H1 (cell line): ENCODE data around the gene RUVBL2. TPM values are rescaled to one million over a fixed set of nuclear protein-coding genes. Genes with fewer than 3 reads are reported as not detected.

ENCODE experiments used
- CTCF ChIA-PET: fragments of 300-600 bp; sonication (Branson Sonifier 250); formaldehyde crosslinking; loops from one replicate; lab custom pipeline; 2021; ENCODE audit not compliant: partially characterized antibody; lab: Charles Lee
- POLR2A ChIA-PET: fragments of 300-600 bp; sonication (Branson Sonifier 250); formaldehyde crosslinking; loops from one replicate; lab custom pipeline; 2021; ENCODE audit warnings: inconsistent platforms; ENCODE audit not compliant: partially characterized antibody; lab: Charles Lee
- DNase-seq, 2 experiments: peaks; one replicate each; pipeline versions ENCODE4 v3.0.0 to v3.0.0-alpha.2; 2010 to 2022; ENCODE audit warnings: low spot score in 2 of 2, low read depth in 1 of 2, mixed read lengths in 1 of 2
- FAIRE-seq: peaks from 2 replicates; lab custom pipeline; 2011; peaks lifted over from hg19 to GRCh38; lab: Jason Lieb, UNC
- H2AFZ ChIP-seq: 2 replicates; pipeline ENCODE4 v1.8.1; 2012; ENCODE audit warnings: low read length, inconsistent platforms
- H2AK5ac ChIP-seq: 2 replicates; pipeline ENCODE4 v1.6.1; 2013; ENCODE audit warnings: low read depth, low read length
- H2BK120ac ChIP-seq: replicated peaks from 2 replicates; pipeline ENCODE3; 2013; ENCODE audit warnings: low read depth, low read length, inconsistent platforms
- H2BK12ac ChIP-seq: 2 replicates; pipeline ENCODE4 v1.6.1; 2013; ENCODE audit warnings: low read depth, low read length
- H2BK15ac ChIP-seq: 2 replicates; pipeline ENCODE4 v1.6.1; 2013; ENCODE audit warnings: low read length
- H2BK20ac ChIP-seq: 2 replicates; pipeline ENCODE4 v1.6.1; 2013; ENCODE audit warnings: low read length
- H2BK5ac ChIP-seq: 2 replicates; pipeline ENCODE4 v1.6.1; 2013; ENCODE audit warnings: low read depth, low read length
- H3K14ac ChIP-seq: 2 replicates; pipeline ENCODE4 v1.6.1; 2013; ENCODE audit warnings: inconsistent platforms; ENCODE audit not compliant: insufficient read length
- H3K18ac ChIP-seq: 2 replicates; pipeline ENCODE4 v1.6.1; 2013; ENCODE audit warnings: low read length; ENCODE audit errors: extremely low read depth
- H3K23ac ChIP-seq: 2 replicates; pipeline ENCODE4 v1.6.1; 2013; ENCODE audit warnings: inconsistent platforms; ENCODE audit not compliant: insufficient read length
- H3K23me2 ChIP-seq: 2 replicates; pipeline ENCODE4 v1.6.1; 2013; ENCODE audit warnings: low read depth, low read length
- H3K27ac ChIP-seq: 2 replicates; pipeline ENCODE4 v1.6.1; 2011; ENCODE audit warnings: low read depth, low read length, inconsistent platforms
- H3K27me3 ChIP-seq, 4 experiments: replicated peaks in 1 of 4; 1 replicate in 1 of 4; 2 replicates in 3 of 4; pipeline versions ENCODE4 v1.6.1 to v1.8.1; 2011 to 2013; ENCODE audit warnings: low read length in 3 of 4, mild to moderate bottlenecking in 3 of 4, inconsistent platforms in 2 of 4, mixed read lengths in 2 of 4, moderate library complexity in 1 of 4; ENCODE audit not compliant: control insufficient read depth in 3 of 4, insufficient read depth in 3 of 4; ENCODE audit errors: extremely low read depth in 1 of 4
- H3K36me3 ChIP-seq, 4 experiments: 2 replicates each; pipeline versions ENCODE4 v1.6.1 to v1.8.1; 2011 to 2013; ENCODE audit warnings: mild to moderate bottlenecking in 4 of 4, low read length in 3 of 4, moderate library complexity in 2 of 4, control low read depth in 1 of 4, inconsistent platforms in 1 of 4; ENCODE audit not compliant: insufficient read depth in 4 of 4, control insufficient read depth in 2 of 4
- H3K4ac ChIP-seq: replicated peaks from 2 replicates; pipeline ENCODE3; 2013; ENCODE audit warnings: low read length, low read depth, mixed read lengths, inconsistent platforms; ENCODE audit not compliant: insufficient read length
- H3K4me1 ChIP-seq, 4 experiments: replicated peaks in 1 of 4; 1 replicate in 1 of 4; 2 replicates in 3 of 4; pipeline versions ENCODE4 v1.6.1 to v1.8.1; 2011 to 2013; ENCODE audit warnings: low read length in 3 of 4, inconsistent platforms in 2 of 4, mixed read lengths in 1 of 4; ENCODE audit not compliant: insufficient read depth in 4 of 4, control insufficient read depth in 3 of 4
- H3K4me2 ChIP-seq, 2 experiments: 2 replicates each; pipeline versions ENCODE4 v1.6.1 to v1.8.1; 2011 to 2013; ENCODE audit warnings: low read depth in 2 of 2, low read length in 2 of 2, control low read depth in 1 of 2, inconsistent platforms in 1 of 2, mild to moderate bottlenecking in 1 of 2; ENCODE audit not compliant: insufficient read depth in 1 of 2
- H3K4me3 ChIP-seq, 4 experiments: fragments of 200-600, 300-600 bp in 1 of 4; sonication (generic), shearing (Covaris generic), sonication (Bioruptor Twin) in 1 of 4; 2 replicates each; pipeline versions ENCODE4 v1.5.1 to v1.8.1; 2011 to 2016; ENCODE audit warnings: low read length in 4 of 4, low read depth in 3 of 4, control low read depth in 2 of 4, inconsistent platforms in 2 of 4, mild to moderate bottlenecking in 2 of 4, mixed read lengths in 1 of 4, moderate library complexity in 1 of 4; ENCODE audit not compliant: insufficient read depth in 2 of 4; ENCODE audit errors: extremely low read depth in 1 of 4
- H3K56ac ChIP-seq: replicated peaks from 2 replicates; pipeline ENCODE3; 2013; ENCODE audit warnings: low read depth, mild to moderate bottlenecking, mixed read lengths, low read length, inconsistent platforms; ENCODE audit not compliant: insufficient read length
- H3K79me1 ChIP-seq: 2 replicates; pipeline ENCODE4 v1.6.1; 2013; ENCODE audit warnings: low read depth, low read length, control low read depth
- H3K79me2 ChIP-seq, 2 experiments: 2 replicates each; pipeline versions ENCODE4 v1.6.1 to v1.8.1; 2012 to 2013; ENCODE audit warnings: low read length in 2 of 2, mild to moderate bottlenecking in 2 of 2, inconsistent platforms in 1 of 2; ENCODE audit not compliant: insufficient read depth in 2 of 2, control insufficient read depth in 1 of 2
- H3K9ac ChIP-seq, 4 experiments: replicated peaks in 1 of 4; 1 replicate in 1 of 4; 2 replicates in 3 of 4; pipeline versions ENCODE4 v1.6.1 to v1.8.1; 2011 to 2013; ENCODE audit warnings: low read depth in 3 of 4, low read length in 3 of 4, control low read depth in 2 of 4, mild to moderate bottlenecking in 2 of 4, moderate library complexity in 2 of 4, inconsistent platforms in 1 of 4; ENCODE audit errors: extremely low read depth in 1 of 4
- H3K9me3 ChIP-seq, 2 experiments: 2 replicates each; pipeline versions ENCODE4 v1.6.1 to v1.8.1; 2012 to 2013; ENCODE audit warnings: mild to moderate bottlenecking in 2 of 2, moderate library complexity in 2 of 2, control low read depth in 1 of 2, inconsistent platforms in 1 of 2, low read depth in 1 of 2, low read length in 1 of 2, mixed read lengths in 1 of 2; ENCODE audit not compliant: insufficient read depth in 2 of 2
- H4K20me1 ChIP-seq, 2 experiments: replicated peaks in 1 of 2; 2 replicates each; pipeline versions ENCODE3 to v1.8.1; 2011 to 2013; ENCODE audit warnings: inconsistent platforms in 2 of 2, low read length in 2 of 2, mild to moderate bottlenecking in 1 of 2; ENCODE audit not compliant: insufficient read depth in 2 of 2, control insufficient read depth in 1 of 2
- H4K5ac ChIP-seq: 2 replicates; pipeline ENCODE4 v1.6.1; 2013; ENCODE audit warnings: low read length, low read depth, mixed read lengths, inconsistent platforms; ENCODE audit not compliant: insufficient read length
- H4K8ac ChIP-seq: 2 replicates; pipeline ENCODE4 v1.8.0; 2013; ENCODE audit warnings: mild to moderate bottlenecking, moderate library complexity, low read length, inconsistent platforms; ENCODE audit not compliant: insufficient read depth; ENCODE audit errors: extremely low read depth
- H4K91ac ChIP-seq: replicated peaks from 2 replicates; pipeline ENCODE3; 2013; ENCODE audit warnings: low read length, mixed read lengths, inconsistent platforms; ENCODE audit not compliant: insufficient read length
- SIRT6 ChIP-seq: IDR thresholded peaks from one replicate; pipeline ENCODE4 v1.7.1; 2012; ENCODE audit warnings: low read length, inconsistent platforms
- WGBS, 2 experiments: shearing (Covaris generic) in 1 of 2; methylation state at CpG; one replicate each; pipeline versions ENCODE4 v1.1.6 to v1.1.7; 2013 to 2015; ENCODE audit warnings: low lambda C conversion rate in 2 of 2, mixed read lengths in 2 of 2, inconsistent platforms in 1 of 2, low coverage in 1 of 2, missing lambda C conversion rate in 1 of 2; ENCODE audit not compliant: insufficient replicate concordance in 2 of 2, insufficient coverage in 1 of 2, insufficient read length in 1 of 2; ENCODE audit errors: extremely low coverage in 1 of 2, missing lambda C conversion rate in 1 of 2; 5-methylcytosine and 5-hydroxymethylcytosine counted together
- polyA plus RNA-seq, 7 experiments: library from polyadenylated mRNA; depleted of rRNA in 3 of 7; stranded (reverse) in 5 of 7; unstranded in 2 of 7; fragments of >200 nt in 5 of 7; fragments of 200-250 nt in 2 of 7; gene quantifications; 1 replicate in 5 of 7; 2 replicates in 1 of 7; 4 replicates in 1 of 7; pipeline versions ENCODE4 v1.2.1 to v1.2.3, GENCODE V29; 2011 to 2013; ENCODE audit warnings: missing spikeins in 2 of 7, mixed read lengths in 2 of 7
- total RNA-seq: library from RNA; stranded (reverse); fragmentation: NEBNext Ultra II Directional; extraction: Animal tissue kit (Norgen Biotek cat#: 25700); gene quantifications from 2 replicates; pipeline ENCODE4 v1.2.1, GENCODE V29; 2021
- TF ChIP-seq, protein P1 (sequence below): IDR thresholded peaks from 2 replicates; pipeline ENCODE4 v1.6.1; 2012; ENCODE audit warnings: inconsistent platforms

RUVBL2 gene
- total and polyA plus RNA-seq, 2 of the 8 experiments (the other 6 are each of a cell fraction or from before 2014, with no cell fraction given) = 152 to 247 TPM

DNA sequence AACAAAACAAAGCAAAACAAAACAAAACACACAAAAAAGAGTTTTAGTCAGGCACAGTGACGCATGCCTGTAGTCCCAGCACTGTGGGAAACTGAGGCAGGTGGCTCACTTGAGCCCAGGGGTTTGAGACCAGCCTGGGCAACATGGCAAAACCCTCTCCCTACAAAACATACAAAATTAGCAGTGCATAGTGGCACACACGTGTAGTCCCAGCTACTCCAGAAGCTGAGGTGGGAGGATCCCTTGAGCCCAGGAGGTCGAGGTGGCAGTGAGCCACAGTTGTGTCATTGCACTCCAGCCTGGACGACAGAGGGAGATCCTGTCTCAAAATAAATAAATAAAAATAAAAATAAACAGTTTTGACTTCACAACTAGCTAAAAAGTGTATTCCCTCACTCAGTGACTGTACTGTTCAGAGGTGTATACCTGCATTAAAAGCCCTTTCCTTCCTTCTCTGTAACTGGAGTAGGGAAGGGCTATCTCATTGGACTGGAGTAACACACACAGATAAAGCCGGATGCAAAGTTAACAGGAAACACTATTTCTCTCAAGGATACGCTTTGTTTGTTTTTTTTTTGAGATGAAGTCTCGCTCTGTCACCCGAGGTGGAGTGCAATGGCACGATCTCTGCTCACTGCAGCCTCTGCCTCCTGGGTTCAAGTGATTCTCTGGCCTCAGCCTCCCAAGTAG lies 42.7 kb upstream of the RUVBL2 start:
- H3K4me2 ChIP-seq = no peak overlapping the region
- H4K91ac ChIP-seq = no peak overlapping the region
- H2BK120ac ChIP-seq = no peak overlapping the region
- TF ChIP-seq, protein P1, sequence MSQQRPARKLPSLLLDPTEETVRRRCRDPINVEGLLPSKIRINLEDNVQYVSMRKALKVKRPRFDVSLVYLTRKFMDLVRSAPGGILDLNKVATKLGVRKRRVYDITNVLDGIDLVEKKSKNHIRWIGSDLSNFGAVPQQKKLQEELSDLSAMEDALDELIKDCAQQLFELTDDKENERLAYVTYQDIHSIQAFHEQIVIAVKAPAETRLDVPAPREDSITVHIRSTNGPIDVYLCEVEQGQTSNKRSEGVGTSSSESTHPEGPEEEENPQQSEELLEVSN = no peak
- TF ChIP-seq SIRT6 = no peak
- peaks cover 0 to 10% (median 5%) of the 10 kb centered on the region in 4 experiments; a peak in 5 of 7 replicates for H3K4me1 ChIP-seq
- no peak overlapping the region for H2BK15ac ChIP-seq
- H3K23ac ChIP-seq = no peak overlapping the region
- ChIA-PET POLR2A (interaction anchor here (0.5 to 2.2 kb wide), 6 partner anchors 9 to 646 kb away, joined by 3 to 9 read pairs (median 4); no protein-coding TSS in a partner anchor), CTCF (interaction anchor here (0.6 to 1.7 kb wide), 6 partner anchors 16 to 244 kb away, joined by 3 to 5 read pairs (median 3); partner anchors contain the start of genes DHDH and GYS1)
- no peaks in the 10 kb centered on the region; the same call in 1 of the 2 replicates for H3K79me1 ChIP-seq
- H3K56ac ChIP-seq = no peak overlapping the region
- H4K8ac ChIP-seq = no peak overlapping the region
- H3K4ac ChIP-seq = no peak overlapping the region
- FAIRE-seq (no peak), DNase-seq (no peak)
- H2BK20ac ChIP-seq = no peak overlapping the region
- H4K20me1 ChIP-seq = no peaks in the 10 kb centered on the region
- H3K14ac ChIP-seq = no peak overlapping the region
- no peak overlapping the region for H4K5ac ChIP-seq
- H3K9me3 ChIP-seq = no peaks in the 10 kb centered on the region
- no peak overlapping the region for H3K27ac ChIP-seq
- WGBS, 2 experiments = 83% methylated on average over 9 of the region's 9 CpGs; no CpG with 5 or more reads in 1 of the 2 experiments
- peaks cover 0 to 2% (median under 1%) of the 10 kb centered on the region in 4 experiments; a peak in 3 of 8 replicates for H3K36me3 ChIP-seq
- no peak overlapping the region for H3K9ac ChIP-seq
- H3K4me3 ChIP-seq = no peak overlapping the region
- H2AFZ ChIP-seq = no peak overlapping the region
- H3K79me2 ChIP-seq = peaks cover 0 to 11% of the 10 kb centered on the region in 2 experiments; a peak in 2 of 4 replicates
- H2BK5ac ChIP-seq = no peak overlapping the region
- no peak overlapping the region for H2BK12ac ChIP-seq
- H2AK5ac ChIP-seq = no peak overlapping the region
- H3K18ac ChIP-seq = no peak overlapping the region
- no peaks in the 10 kb centered on the region; the same call in 1 of the 2 replicates for H3K23me2 ChIP-seq
- H3K27me3 ChIP-seq = no peaks in the 10 kb centered on the region; a peak in 1 of 7 replicates
